SJSA1 (cell line): ENCODE measurements around the gene GPR162. TPM values are rescaled to one million over a fixed set of nuclear protein-coding genes. Genes with fewer than 3 reads are reported as not detected.

ENCODE experiments used
- DNase-seq, 2 experiments: peaks; one replicate each; pipeline ENCODE4 v3.0.0-alpha.2; 2015 to 2020; ENCODE audit warnings: low spot score in 2 of 2, low read depth in 1 of 2
- H3K27ac ChIP-seq: fragments of 250-450 bp; sonication (Bioruptor Pico); 2 replicates; pipeline ENCODE4 v1.5.1; 2020; ENCODE audit warnings: mild to moderate bottlenecking, moderate library complexity
- H3K27me3 ChIP-seq: fragments of 250-450 bp; sonication (Bioruptor Pico); replicated peaks from 2 replicates; pipeline ENCODE4 v1.5.1; 2020; ENCODE audit warnings: mild to moderate bottlenecking, moderate library complexity
- H3K36me3 ChIP-seq: fragments of 250-450 bp; sonication (Bioruptor Pico); 2 replicates; pipeline ENCODE4 v1.5.1; 2020; ENCODE audit warnings: mild to moderate bottlenecking
- H3K4me1 ChIP-seq: fragments of 250-450 bp; sonication (Bioruptor Pico); replicated peaks from 2 replicates; pipeline ENCODE4 v1.6.1; 2021; ENCODE audit warnings: mild to moderate bottlenecking
- H3K4me3 ChIP-seq: fragments of 250-450 bp; sonication (Bioruptor Pico); 2 replicates; pipeline ENCODE4 v1.5.1; 2020; ENCODE audit warnings: mild to moderate bottlenecking
- H3K9me3 ChIP-seq: fragments of 250-450 bp; sonication (Bioruptor Pico); replicated peaks from 2 replicates; pipeline ENCODE4 v1.5.1; 2020; ENCODE audit warnings: mild to moderate bottlenecking
- total RNA-seq: library from RNA; depleted of rRNA; stranded (reverse); fragments of >200 nt; shearing (Covaris generic); gene quantifications from 2 replicates; pipeline ENCODE4 v1.2.3, GENCODE V29; 2014

Gene GPR162
- total RNA-seq, 1 experiment from 2014 or later, result 0.16 TPM

DNA sequence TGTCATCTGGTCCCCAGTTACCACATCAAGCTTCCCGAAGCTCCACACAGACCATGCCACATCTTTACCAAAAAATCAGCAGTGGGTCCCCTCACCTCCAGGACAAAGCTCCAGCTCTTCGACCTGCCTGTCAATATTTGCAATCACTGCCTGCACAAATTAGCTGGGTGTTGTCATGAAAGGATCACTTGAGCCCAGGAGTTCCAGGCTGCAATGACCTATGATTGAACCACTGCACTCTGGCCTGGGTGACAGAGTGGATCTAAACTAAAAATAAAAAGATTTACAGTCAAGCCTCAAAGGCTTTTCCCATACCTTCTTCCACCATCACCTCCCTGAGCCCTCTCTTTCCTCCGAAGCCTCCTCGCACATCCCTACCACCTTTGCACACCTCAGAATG is 25.0 kb upstream of the GPR162 start:
- no peaks in the 10 kb centered on the region for H3K36me3 ChIP-seq
- no peak overlapping the region for H3K4me3 ChIP-seq
- no peak for DNase-seq
- no peaks in the 10 kb centered on the region for H3K4me1 ChIP-seq
- 0 out of 2 replicates have a peak, but pooled peaks cover 6% of the 10 kb centered on the region for H3K27me3 ChIP-seq
- H3K27ac ChIP-seq, result no peak overlapping the region
- no peaks in the 10 kb centered on the region for H3K9me3 ChIP-seq

GRCh38 chr12:6799147-6799546 is 22.5 kb upstream of the GPR162 start:
- Histone ChIP-seq H3K36me3 (no peaks in the 10 kb centered on the region), H3K4me3 (no peak overlapping the region), H3K27me3 (0 out of 2 replicates have a peak, but pooled peaks cover 3% of the 10 kb centered on the region), H3K27ac (no peak overlapping the region), H3K9me3 (peaks cover under 1% of the 10 kb centered on the region; the same call in 1 of the 2 replicates), H3K4me1 (no peaks in the 10 kb centered on the region)
- DNase-seq, result no peak

GRCh38 chr12:6807170-6807569 is 14.5 kb upstream of the GPR162 start:
- DNase-seq, result no peak
- peaks cover 7% of the 10 kb centered on the region for H3K27me3 ChIP-seq
- H3K4me1 ChIP-seq, result no peaks in the 10 kb centered on the region

GRCh38 chr12:6809056-6809455 is 12.6 kb upstream of the GPR162 start:
- Histone ChIP-seq H3K27me3 (peaks cover 20% of the 10 kb centered on the region), H3K36me3 (no peaks in the 10 kb centered on the region), H3K27ac (no peak overlapping the region), H3K9me3 (peaks cover 6% of the 10 kb centered on the region; the same call in 1 of the 2 replicates), H3K4me1 (no peaks in the 10 kb centered on the region), H3K4me3 (no peak overlapping the region)
- DNase-seq, result no peak

More at GRCh38 chr12:6807170-6807569, 14.5 kb upstream of the GPR162 start:
- H3K4me3 ChIP-seq, result no peak overlapping the region
- H3K36me3 ChIP-seq, result no peaks in the 10 kb centered on the region
- peaks cover 6% of the 10 kb centered on the region; the same call in 1 of the 2 replicates for H3K9me3 ChIP-seq
- no peak overlapping the region for H3K27ac ChIP-seq

GRCh38 chr12:6810758-6811157 is 10.9 kb upstream of the GPR162 start:
- no peak for DNase-seq
- H3K4me3 ChIP-seq, result no peak overlapping the region
- no peaks in the 10 kb centered on the region for H3K36me3 ChIP-seq
- H3K27ac ChIP-seq, result no peak overlapping the region
- H3K27me3 ChIP-seq, result peaks cover 26% of the 10 kb centered on the region
- H3K4me1 ChIP-seq, result no peaks in the 10 kb centered on the region
- H3K9me3 ChIP-seq, result no peaks in the 10 kb centered on the region

DNA sequence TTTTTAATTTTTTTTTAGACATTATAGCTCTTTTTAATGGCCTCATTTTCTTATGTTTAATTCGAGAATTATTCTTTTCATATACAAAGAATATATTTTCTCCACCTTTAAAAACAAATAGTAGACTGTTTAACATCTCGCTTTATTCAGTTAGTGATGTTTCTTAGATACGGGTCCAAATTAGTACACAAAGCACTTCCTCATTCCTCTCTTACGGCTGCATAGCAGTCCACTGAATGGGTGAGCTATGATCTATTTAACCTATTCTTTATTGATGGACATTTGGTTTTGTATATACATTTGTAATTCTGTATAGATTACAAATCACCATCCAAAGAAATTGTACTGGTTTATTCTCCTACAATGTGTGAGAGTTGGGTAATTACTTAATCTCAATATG is 8.3 kb upstream of the GPR162 start:
- Histone ChIP-seq H3K4me3 (no peak overlapping the region), H3K4me1 (no peaks in the 10 kb centered on the region), H3K27me3 (peaks cover 26% of the 10 kb centered on the region), H3K9me3 (no peaks in the 10 kb centered on the region), H3K36me3 (no peaks in the 10 kb centered on the region), H3K27ac (no peak overlapping the region)
- no peak for DNase-seq

GRCh38 chr12:6816598-6816997 is 5.0 kb upstream of the GPR162 start:
- no peak for DNase-seq
- no peaks in the 10 kb centered on the region for H3K36me3 ChIP-seq
- no peak overlapping the region for H3K4me3 ChIP-seq
- H3K27ac ChIP-seq, result no peak overlapping the region
- H3K9me3 ChIP-seq, result no peaks in the 10 kb centered on the region
- peaks cover 43% of the 10 kb centered on the region for H3K27me3 ChIP-seq
- no peaks in the 10 kb centered on the region for H3K4me1 ChIP-seq

GRCh38 chr12:6817098-6817497 is 4.5 kb upstream of the GPR162 start:
- Histone ChIP-seq H3K27me3 (peaks cover 48% of the 10 kb centered on the region), H3K27ac (no peak overlapping the region), H3K9me3 (no peaks in the 10 kb centered on the region), H3K36me3 (no peaks in the 10 kb centered on the region), H3K4me1 (no peaks in the 10 kb centered on the region), H3K4me3 (no peak overlapping the region)
- DNase-seq, result no peak

- no peak overlapping the region for H3K4me3 ChIP-seq
Measured at GRCh38 chr12:6817662-6818157, 3.9 kb upstream of the GPR162 start.

DNA sequence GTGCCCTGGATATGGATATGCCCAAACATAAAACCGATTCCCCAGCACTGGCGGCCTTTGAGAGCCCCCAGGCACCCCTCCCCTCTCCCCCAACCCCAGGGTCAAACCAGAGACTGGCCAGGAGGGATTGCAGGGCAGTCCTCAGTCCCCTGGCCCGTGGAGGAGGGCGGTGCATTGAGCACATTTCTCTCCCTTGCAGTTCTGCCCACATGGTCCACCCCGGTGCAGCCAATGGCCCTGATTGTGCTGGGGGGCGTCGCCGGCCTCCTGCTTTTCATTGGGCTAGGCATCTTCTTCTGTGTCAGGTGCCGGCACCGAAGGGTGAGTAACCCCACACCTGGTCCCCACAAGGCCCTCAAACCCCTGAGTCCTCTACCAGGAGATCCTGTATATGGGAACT is 3.4 kb upstream of the GPR162 start:
- Histone ChIP-seq H3K4me3 (no peak overlapping the region), H3K4me1 (no peaks in the 10 kb centered on the region)

More at GRCh38 chr12:6817662-6818157, 3.9 kb upstream of the GPR162 start:
- no peak for DNase-seq
- no peak overlapping the region for H3K27ac ChIP-seq
- H3K4me1 ChIP-seq, result no peaks in the 10 kb centered on the region
- H3K36me3 ChIP-seq, result no peaks in the 10 kb centered on the region
- peaks cover 53% of the 10 kb centered on the region for H3K27me3 ChIP-seq
- no peaks in the 10 kb centered on the region for H3K9me3 ChIP-seq

GRCh38 chr12:6818645-6819044 is 3.0 kb upstream of the GPR162 start:
- no peaks in the 10 kb centered on the region for H3K4me1 ChIP-seq
- H3K36me3 ChIP-seq, result no peaks in the 10 kb centered on the region
- H3K27ac ChIP-seq, result no peak overlapping the region
- peaks cover 53% of the 10 kb centered on the region for H3K27me3 ChIP-seq
- no peaks in the 10 kb centered on the region for H3K9me3 ChIP-seq
- DNase-seq, result no peak
- H3K4me3 ChIP-seq, result no peak overlapping the region

More for the DNA sequence above, 3.4 kb upstream of the GPR162 start:
- Histone ChIP-seq H3K27me3 (peaks cover 53% of the 10 kb centered on the region), H3K9me3 (no peaks in the 10 kb centered on the region), H3K36me3 (no peaks in the 10 kb centered on the region), H3K27ac (no peak overlapping the region)
- DNase-seq, result no peak

GRCh38 chr12:6819106-6820030 is 2.3 kb upstream of the GPR162 start:
- H3K4me1 ChIP-seq, result no peaks in the 10 kb centered on the region
- H3K27me3 ChIP-seq, result peaks cover 51% of the 10 kb centered on the region
- no peak overlapping the region for H3K4me3 ChIP-seq
- no peak for DNase-seq
- H3K9me3 ChIP-seq, result no peaks in the 10 kb centered on the region
- no peak overlapping the region for H3K27ac ChIP-seq
- no peaks in the 10 kb centered on the region for H3K36me3 ChIP-seq

- no peaks in the 10 kb centered on the region for H3K9me3 ChIP-seq
- H3K27ac ChIP-seq, result no peak overlapping the region
- no peaks in the 10 kb centered on the region for H3K36me3 ChIP-seq
- no peak overlapping the region for H3K4me3 ChIP-seq
- no peak for DNase-seq
- H3K27me3 ChIP-seq, result peaks cover 51% of the 10 kb centered on the region
- H3K4me1 ChIP-seq, result no peaks in the 10 kb centered on the region
Measured at GRCh38 chr12:6820166-6820565, 1.5 kb upstream of the GPR162 start.

- H3K4me3 ChIP-seq, result no peak overlapping the region
- DNase-seq, result no peak
- peaks cover 7% of the 10 kb centered on the region; the same call in 1 of the 2 replicates for H3K4me1 ChIP-seq
Measured at GRCh38 chr12:6822426-6823135, 960 bp downstream of the GPR162 start.

More at GRCh38 chr12:6822426-6823135, 960 bp downstream of the GPR162 start:
- Histone ChIP-seq H3K27ac (no peak overlapping the region), H3K9me3 (no peaks in the 10 kb centered on the region), H3K27me3 (peaks cover 76% of the 10 kb centered on the region), H3K36me3 (no peaks in the 10 kb centered on the region)
